Measurements from ENCODE around the gene MRPS24.
"Not testable (repeated sequence)": the region's sequence is repeated elsewhere in the genome, so short reads cannot be mapped to it uniquely, and the experiment has no call there.

MRPS24 gene

GRCh38 chr7:43869006-43869866 is at the start of gene MRPS24:
TSS of gene MRPS24 (minus strand) at chr7:43869517. CDS start at chr7:43869495, 22 bp downstream.
- in situ Hi-C loops (cut with HindIII; ENCODE audit: low sequenced_read_pairs), result no loop called here

GRCh38 chr7:43915907-43916306 is 46.6 kb upstream of the MRPS24 start:
- in situ Hi-C loops (cut with HindIII; ENCODE audit: low sequenced_read_pairs), result no loop called here

GRCh38 chr7:43914795-43915194 is 45.5 kb upstream of the MRPS24 start:
- in situ Hi-C loops (cut with HindIII; ENCODE audit: low sequenced_read_pairs), result no loop called here

GRCh38 chr7:43906331-43907010 is 37.2 kb upstream of the MRPS24 start, which contains the start of gene URGCP:
TSS of gene URGCP (minus strand) at chr7:43906596. CDS start at chr7:43906575, 21 bp downstream.
- in situ Hi-C loops (cut with HindIII; ENCODE audit: low sequenced_read_pairs), result loop anchor here (5.0 kb wide), 2 partner anchors 34 to 36 kb away; no protein-coding TSS in a partner anchor

GRCh38 chr7:43905956-43906330 is 36.6 kb upstream of the MRPS24 start:
- in situ Hi-C loops (cut with HindIII; ENCODE audit: low sequenced_read_pairs), result loop anchor here (5.0 kb wide), 2 partner anchors 34 to 36 kb away; no protein-coding TSS in a partner anchor

GRCh38 chr7:43905209-43905946 is 36.1 kb upstream of the MRPS24 start:
- in situ Hi-C loops (cut with HindIII; ENCODE audit: low sequenced_read_pairs), result loop anchor here (5.0 kb wide), 2 partner anchors 33 to 37 kb away; no protein-coding TSS in a partner anchor

GRCh38 chr7:43904533-43905208 is 35.4 kb upstream of the MRPS24 start:
- in situ Hi-C loops (cut with HindIII; ENCODE audit: low sequenced_read_pairs), result loop anchor here (5.0 kb wide), 2 partner anchors 32 to 38 kb away; no protein-coding TSS in a partner anchor

- in situ Hi-C loops (cut with HindIII; ENCODE audit: low sequenced_read_pairs), result no loop called here
Measured at GRCh38 chr7:43902542-43903054, 33.3 kb upstream of the MRPS24 start.

GRCh38 chr7:43898571-43898970 is 29.3 kb upstream of the MRPS24 start:
- in situ Hi-C loops (cut with HindIII; ENCODE audit: low sequenced_read_pairs), result not testable (repeated sequence)

- in situ Hi-C loops (cut with HindIII; ENCODE audit: low sequenced_read_pairs), result no loop called here
Measured at GRCh38 chr7:43895847-43896415, 26.6 kb upstream of the MRPS24 start.

GRCh38 chr7:43891069-43891955 is 22.0 kb upstream of the MRPS24 start:
- in situ Hi-C loops (cut with HindIII; ENCODE audit: low sequenced_read_pairs), result no loop called here

GRCh38 chr7:43890468-43890867 is 21.2 kb upstream of the MRPS24 start:
- in situ Hi-C loops (cut with HindIII; ENCODE audit: low sequenced_read_pairs), result no loop called here

- in situ Hi-C loops (cut with HindIII; ENCODE audit: low sequenced_read_pairs), result no loop called here
Measured at GRCh38 chr7:43888993-43889945, 20.0 kb upstream of the MRPS24 start.

- in situ Hi-C loops (cut with HindIII; ENCODE audit: low sequenced_read_pairs), result no loop called here
Measured at GRCh38 chr7:43884617-43885016, 15.3 kb upstream of the MRPS24 start.

- in situ Hi-C loops (cut with HindIII; ENCODE audit: low sequenced_read_pairs), result no loop called here
Measured at GRCh38 chr7:43884209-43884608, 14.9 kb upstream of the MRPS24 start.

- in situ Hi-C loops (cut with HindIII; ENCODE audit: low sequenced_read_pairs), result no loop called here
Measured at GRCh38 chr7:43880596-43880995, 11.3 kb upstream of the MRPS24 start.

- in situ Hi-C loops (cut with HindIII; ENCODE audit: low sequenced_read_pairs), result no loop called here
Measured at GRCh38 chr7:43879477-43879876, 10.2 kb upstream of the MRPS24 start.

- in situ Hi-C loops (cut with HindIII; ENCODE audit: low sequenced_read_pairs), result no loop called here
Measured at GRCh38 chr7:43878867-43879266, 9.6 kb upstream of the MRPS24 start.

Measured in endothelial cell of hepatic sinusoid (primary cell).